MM.1S (cell line): Measurements from ENCODE around the gene RUFY4.

ENCODE experiments used
- DNase-seq: peaks from one replicate; pipeline ENCODE4 v3.0.0-alpha.2; 2015
- H2AFZ ChIP-seq: fragments of 300-600 bp; sonication (generic); 2 replicates; pipeline ENCODE4 v1.6.0; 2016; ENCODE audit warnings: antibody characterized with exemption, low read length
- H3F3A ChIP-seq: fragments of 300-600 bp; sonication (generic); 2 replicates; pipeline ENCODE4 v1.6.1; 2016; ENCODE audit warnings: mild to moderate bottlenecking, antibody characterized with exemption, low read length, moderate library complexity, mixed read lengths; ENCODE audit not compliant: insufficient read depth
- H3K27ac ChIP-seq: fragments of 300-600 bp; sonication (generic); 2 replicates; pipeline ENCODE4 v1.5.1; 2016; ENCODE audit warnings: mild to moderate bottlenecking, low read length
- H3K27me3 ChIP-seq: fragments of 300-600 bp; sonication (generic); replicated peaks from 2 replicates; pipeline ENCODE4 v1.6.0; 2016; ENCODE audit warnings: low read length; ENCODE audit not compliant: insufficient read depth
- H3K36me3 ChIP-seq: fragments of 300-600 bp; sonication (generic); replicated peaks from 2 replicates; pipeline ENCODE4 v1.6.1; 2016; ENCODE audit warnings: mild to moderate bottlenecking, low read length, mixed read lengths; ENCODE audit not compliant: insufficient read depth
- H3K4me1 ChIP-seq: fragments of 300-600 bp; sonication (generic); 2 replicates; pipeline ENCODE4 v1.6.1; 2016; ENCODE audit warnings: low read length, mixed read lengths
- H3K4me2 ChIP-seq: fragments of 300-600 bp; sonication (generic); 2 replicates; pipeline ENCODE4 v1.6.0; 2016; ENCODE audit warnings: low read depth, low read length
- H3K4me3 ChIP-seq: fragments of 300-600 bp; sonication (generic); 2 replicates; pipeline ENCODE4 v1.5.1; 2016; ENCODE audit warnings: low read length, mixed read lengths
- H3K79me2 ChIP-seq: fragments of 300-600 bp; sonication (generic); 2 replicates; pipeline ENCODE4 v1.6.1; 2016; ENCODE audit warnings: mixed run types, low read length, mixed read lengths
- H3K9ac ChIP-seq: fragments of 300-600 bp; sonication (generic); 2 replicates; pipeline ENCODE4 v1.6.1; 2016; ENCODE audit warnings: low read length, mixed read lengths
- H3K9me2 ChIP-seq: fragments of 300-600 bp; sonication (generic); replicated peaks from 2 replicates; pipeline ENCODE4 v1.6.1; 2016; ENCODE audit warnings: mild to moderate bottlenecking, low read length, mixed read lengths; ENCODE audit not compliant: insufficient read depth
- H3K9me3 ChIP-seq: fragments of 300-600 bp; sonication (generic); replicated peaks from 2 replicates; pipeline ENCODE4 v1.6.1; 2016; ENCODE audit warnings: mild to moderate bottlenecking, low read length, mixed read lengths; ENCODE audit not compliant: insufficient read depth
- H4K20me1 ChIP-seq: fragments of 300-600 bp; sonication (generic); 2 replicates; pipeline ENCODE4 v1.6.1; 2016; ENCODE audit warnings: mild to moderate bottlenecking, low read length, moderate library complexity, mixed read lengths; ENCODE audit not compliant: insufficient read depth
- EZH2 ChIP-seq: fragments of 300-600 bp; sonication (generic); optimal IDR thresholded peaks from 2 replicates; pipeline ENCODE3; 2017; ENCODE audit warnings: low read depth, mild to moderate bottlenecking, antibody characterized with exemption, low read length, mixed read lengths
- EZH2phosphoT487 ChIP-seq: fragments of 300-600 bp; sonication (generic); IDR thresholded peaks from 2 replicates; pipeline ENCODE4 v1.6.1; 2018; ENCODE audit warnings: antibody characterized with exemption, low read length
- TF ChIP-seq, protein P1 (sequence below): fragments of 300-600 bp; sonication (generic); IDR thresholded peaks from 2 replicates; pipeline ENCODE4 v1.5.1; 2016; ENCODE audit warnings: antibody characterized with exemption, low read length, mixed read lengths

The RUFY4 gene

DNA sequence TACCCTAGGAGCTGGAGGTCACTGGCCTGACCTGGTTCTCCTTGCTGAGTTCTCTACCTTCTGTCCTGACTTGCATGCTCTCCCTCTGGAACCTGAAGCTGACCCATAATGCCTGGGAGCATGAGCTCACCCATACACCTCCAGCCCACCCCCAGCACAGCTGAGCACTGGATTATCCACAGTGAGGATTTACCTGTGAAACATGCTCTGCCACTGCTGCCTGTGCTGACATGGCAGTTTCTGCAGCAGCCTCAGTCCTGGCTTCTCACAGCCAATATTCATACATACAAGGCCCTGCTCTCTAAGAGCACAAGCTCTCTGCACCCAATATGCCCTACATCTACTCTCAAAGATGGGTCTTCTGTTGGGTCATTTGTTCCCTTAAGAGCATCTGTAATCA lies 61.8 kb downstream of the RUFY4 start:
- Histone ChIP-seq H3K4me3 (no peak overlapping the region), H3K9ac (no peak overlapping the region), H3K9me2 (no peaks in the 10 kb centered on the region), H3K9me3 (no peaks in the 10 kb centered on the region), H2AFZ (no peak overlapping the region), H3K27ac (no peak overlapping the region), H3F3A (no peaks in the 10 kb centered on the region), H3K36me3 (no peaks in the 10 kb centered on the region), H3K79me2 (no peaks in the 10 kb centered on the region), H3K27me3 (no peaks in the 10 kb centered on the region), H3K4me1 (no peaks in the 10 kb centered on the region), H4K20me1 (no peaks in the 10 kb centered on the region), H3K4me2 (no peak overlapping the region)
- TF ChIP-seq EZH2 = no peak
- no peak for TF ChIP-seq EZH2phosphoT487
- TF ChIP-seq, protein P1, sequence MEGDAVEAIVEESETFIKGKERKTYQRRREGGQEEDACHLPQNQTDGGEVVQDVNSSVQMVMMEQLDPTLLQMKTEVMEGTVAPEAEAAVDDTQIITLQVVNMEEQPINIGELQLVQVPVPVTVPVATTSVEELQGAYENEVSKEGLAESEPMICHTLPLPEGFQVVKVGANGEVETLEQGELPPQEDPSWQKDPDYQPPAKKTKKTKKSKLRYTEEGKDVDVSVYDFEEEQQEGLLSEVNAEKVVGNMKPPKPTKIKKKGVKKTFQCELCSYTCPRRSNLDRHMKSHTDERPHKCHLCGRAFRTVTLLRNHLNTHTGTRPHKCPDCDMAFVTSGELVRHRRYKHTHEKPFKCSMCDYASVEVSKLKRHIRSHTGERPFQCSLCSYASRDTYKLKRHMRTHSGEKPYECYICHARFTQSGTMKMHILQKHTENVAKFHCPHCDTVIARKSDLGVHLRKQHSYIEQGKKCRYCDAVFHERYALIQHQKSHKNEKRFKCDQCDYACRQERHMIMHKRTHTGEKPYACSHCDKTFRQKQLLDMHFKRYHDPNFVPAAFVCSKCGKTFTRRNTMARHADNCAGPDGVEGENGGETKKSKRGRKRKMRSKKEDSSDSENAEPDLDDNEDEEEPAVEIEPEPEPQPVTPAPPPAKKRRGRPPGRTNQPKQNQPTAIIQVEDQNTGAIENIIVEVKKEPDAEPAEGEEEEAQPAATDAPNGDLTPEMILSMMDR = no peak
- DNase-seq = no peak

DNA sequence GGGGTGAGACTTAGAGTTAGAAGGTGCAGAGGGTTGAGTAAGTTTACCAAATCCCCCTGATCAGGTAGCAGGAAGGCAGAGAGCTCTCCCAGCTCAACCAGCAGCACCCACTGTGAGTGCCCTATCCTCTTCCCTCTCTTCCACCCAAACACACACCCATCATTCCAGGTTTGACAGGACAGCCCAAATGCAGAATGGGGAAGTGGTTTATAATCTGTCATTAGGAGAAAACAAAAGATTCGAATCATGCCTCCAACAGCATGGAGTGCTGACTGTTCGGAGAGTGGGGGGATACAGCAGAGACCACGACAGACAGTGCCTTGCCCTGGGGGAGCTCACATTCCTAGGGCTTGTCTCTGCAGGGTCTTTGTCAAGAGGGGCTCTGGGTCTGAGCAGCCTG lies 68.5 kb downstream of the RUFY4 start:
- Histone ChIP-seq H3K9ac (no peak overlapping the region), H3K27ac (no peak overlapping the region), H3K9me2 (no peaks in the 10 kb centered on the region), H3K4me1 (no peaks in the 10 kb centered on the region), H3K36me3 (no peaks in the 10 kb centered on the region), H3K9me3 (no peaks in the 10 kb centered on the region), H4K20me1 (no peaks in the 10 kb centered on the region), H3K4me2 (no peak overlapping the region), H3K79me2 (no peaks in the 10 kb centered on the region), H2AFZ (no peak overlapping the region), H3K27me3 (no peaks in the 10 kb centered on the region), H3F3A (no peaks in the 10 kb centered on the region), H3K4me3 (no peak overlapping the region)
- no peak for TF ChIP-seq EZH2phosphoT487
- TF ChIP-seq EZH2 = no peak
- TF ChIP-seq, protein P1 = no peak
- DNase-seq = no peak

DNA sequence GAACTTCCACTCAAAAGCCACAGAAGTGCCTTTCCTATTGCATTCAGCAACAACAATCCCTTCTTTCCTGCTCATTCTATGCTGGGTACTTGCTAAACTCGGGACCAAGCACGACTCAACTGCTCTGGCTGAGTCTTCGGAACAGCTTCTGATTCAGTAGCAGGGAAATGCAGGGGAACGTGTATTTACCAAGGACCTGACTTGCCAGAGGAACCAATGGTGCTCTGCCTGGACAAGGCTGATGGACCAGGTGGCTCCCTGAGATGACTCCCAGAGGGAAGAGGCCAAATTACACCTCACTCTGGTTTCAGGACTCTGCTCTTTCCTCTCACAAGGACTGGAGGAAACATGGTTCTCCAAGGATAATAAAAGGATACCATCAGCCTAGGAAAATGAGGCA lies 69.0 kb downstream of the RUFY4 start:
- Histone ChIP-seq H3K27me3 (no peaks in the 10 kb centered on the region), H3K4me1 (no peaks in the 10 kb centered on the region), H3K9me2 (no peaks in the 10 kb centered on the region), H3F3A (no peaks in the 10 kb centered on the region), H3K4me2 (no peak overlapping the region), H4K20me1 (no peaks in the 10 kb centered on the region), H3K27ac (no peak overlapping the region), H3K9me3 (no peaks in the 10 kb centered on the region), H3K9ac (no peak overlapping the region), H2AFZ (no peak overlapping the region), H3K79me2 (no peaks in the 10 kb centered on the region), H3K36me3 (no peaks in the 10 kb centered on the region), H3K4me3 (no peak overlapping the region)
- DNase-seq = no peak
- TF ChIP-seq EZH2 (no peak), EZH2phosphoT487 (no peak)
- TF ChIP-seq, protein P1 = no peak
